Fibroblast of the aortic adventitia (primary cell): Measurements from ENCODE around the gene STUB1. TPM values are rescaled to one million over a fixed set of nuclear protein-coding genes. Genes with fewer than 3 reads are reported as not detected.
A peak's percentile ranks its signal among the peaks of the same experiment; 100 is the strongest.

Experiments
- DNase-seq: peaks from one replicate; pipeline ENCODE4 v3.0.0-alpha.2; 2010; ENCODE audit warnings: low read depth
- H3K4me3 ChIP-seq: 2 replicates; pipeline ENCODE4 v1.5.1; 2011; ENCODE audit warnings: low read depth, mild to moderate bottlenecking, control low read depth, low read length, moderate library complexity
- total RNA-seq: library from RNA; depleted of rRNA; stranded (reverse); fragments of >200 nt; gene quantifications from 2 replicates; pipeline ENCODE4 v1.2.3, GENCODE V29; 2012; ENCODE audit warnings: low replicate concordance
- TF ChIP-seq, protein P1 (sequence below): IDR thresholded peaks from 2 replicates; pipeline ENCODE4 v1.5.1; 2011; ENCODE audit warnings: mild to moderate bottlenecking, low read length, control low read depth, inconsistent platforms; ENCODE audit not compliant: insufficient read depth

Gene STUB1
- total RNA-seq, 1 donor = 88.9 TPM

DNA sequence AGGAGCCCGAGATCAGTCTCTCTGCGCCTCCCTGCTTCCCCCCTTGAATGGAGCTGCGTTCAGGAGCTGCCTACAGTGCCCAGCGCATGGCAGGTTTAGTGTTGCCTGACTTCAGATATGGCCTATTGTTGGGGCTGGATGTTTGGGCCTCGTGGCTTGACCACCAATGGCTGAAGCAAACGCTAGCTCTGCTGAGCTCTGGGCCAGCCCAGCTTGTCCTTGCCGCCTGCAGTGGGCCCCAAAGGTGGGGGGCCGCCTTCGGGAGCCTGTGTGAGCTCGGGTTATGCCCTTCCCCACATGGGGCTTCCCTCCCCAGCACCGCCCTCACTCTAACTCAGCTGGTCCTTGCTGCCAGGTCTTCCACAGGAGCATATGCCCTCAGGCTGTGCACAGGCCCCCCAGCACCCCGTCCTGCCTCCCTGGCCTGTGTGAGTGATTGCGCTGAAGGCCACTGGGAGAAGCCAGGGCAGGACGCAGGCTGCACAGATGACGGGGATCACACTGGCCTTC, 42.1 kb upstream of the STUB1 start:
- no peak for DNase-seq
- TF ChIP-seq, protein P1, sequence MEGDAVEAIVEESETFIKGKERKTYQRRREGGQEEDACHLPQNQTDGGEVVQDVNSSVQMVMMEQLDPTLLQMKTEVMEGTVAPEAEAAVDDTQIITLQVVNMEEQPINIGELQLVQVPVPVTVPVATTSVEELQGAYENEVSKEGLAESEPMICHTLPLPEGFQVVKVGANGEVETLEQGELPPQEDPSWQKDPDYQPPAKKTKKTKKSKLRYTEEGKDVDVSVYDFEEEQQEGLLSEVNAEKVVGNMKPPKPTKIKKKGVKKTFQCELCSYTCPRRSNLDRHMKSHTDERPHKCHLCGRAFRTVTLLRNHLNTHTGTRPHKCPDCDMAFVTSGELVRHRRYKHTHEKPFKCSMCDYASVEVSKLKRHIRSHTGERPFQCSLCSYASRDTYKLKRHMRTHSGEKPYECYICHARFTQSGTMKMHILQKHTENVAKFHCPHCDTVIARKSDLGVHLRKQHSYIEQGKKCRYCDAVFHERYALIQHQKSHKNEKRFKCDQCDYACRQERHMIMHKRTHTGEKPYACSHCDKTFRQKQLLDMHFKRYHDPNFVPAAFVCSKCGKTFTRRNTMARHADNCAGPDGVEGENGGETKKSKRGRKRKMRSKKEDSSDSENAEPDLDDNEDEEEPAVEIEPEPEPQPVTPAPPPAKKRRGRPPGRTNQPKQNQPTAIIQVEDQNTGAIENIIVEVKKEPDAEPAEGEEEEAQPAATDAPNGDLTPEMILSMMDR = no peak
- no peak overlapping the region for H3K4me3 ChIP-seq

DNA sequence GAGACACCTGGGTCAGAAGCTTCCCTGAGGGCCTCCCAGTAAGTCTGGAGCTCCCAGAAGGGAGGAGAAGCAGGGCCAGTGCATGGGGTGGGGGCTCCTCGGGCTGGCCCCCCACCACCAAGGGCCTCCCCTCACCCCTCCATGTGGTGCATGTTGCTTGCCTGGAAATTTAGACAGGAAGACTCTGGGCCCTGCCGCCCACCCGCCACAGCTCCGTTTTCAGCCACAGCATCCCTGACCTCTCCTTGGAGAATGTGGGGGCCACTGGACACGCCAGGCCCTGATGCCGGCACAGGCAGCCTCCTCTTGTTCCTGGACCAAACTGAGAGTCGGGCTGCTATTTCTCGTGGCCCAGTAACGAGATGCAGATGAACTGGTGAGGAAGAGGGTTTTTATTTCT, 41.4 kb upstream of the STUB1 start:
- no peak for DNase-seq
- TF ChIP-seq, protein P1 = no peak
- H3K4me3 ChIP-seq = no peak overlapping the region

DNA sequence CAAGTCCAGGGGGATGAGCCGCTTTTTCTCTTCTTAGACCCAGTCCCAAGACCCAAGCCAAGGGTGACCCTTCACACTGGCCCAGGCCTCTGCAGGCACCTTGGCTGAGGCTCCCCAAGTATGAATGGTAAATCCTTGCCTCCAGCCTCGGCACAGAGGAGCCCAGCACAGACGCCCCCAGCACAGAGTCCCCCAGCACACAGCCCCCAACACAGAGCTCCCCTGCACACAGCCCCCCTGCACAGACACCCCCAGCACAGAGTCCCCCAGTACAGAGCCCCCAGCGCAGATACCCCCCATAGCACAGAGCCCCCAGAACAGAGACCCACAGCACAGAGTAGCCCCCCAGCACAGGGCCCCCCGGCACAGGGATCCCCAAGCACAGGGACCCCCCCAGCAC, 39.6 kb upstream of the STUB1 start:
- peak overlapping the region; percentile 85 for H3K4me3 ChIP-seq
- TF ChIP-seq, protein P1 = no peak
- DNase-seq = no peak

- H3K4me3 ChIP-seq = peak within 1 kb of the TSS; percentile 85
- TF ChIP-seq, protein P1 = no peak
- peak; percentile 66 for DNase-seq
Measured at GRCh38 chr16:641326-642188, 38.7 kb upstream of the STUB1 start, which contains the start of gene MCRIP2. TSS of gene MCRIP2 (plus strand) at chr16:641828. CDS start at chr16:641992, 164 bp downstream.

DNA sequence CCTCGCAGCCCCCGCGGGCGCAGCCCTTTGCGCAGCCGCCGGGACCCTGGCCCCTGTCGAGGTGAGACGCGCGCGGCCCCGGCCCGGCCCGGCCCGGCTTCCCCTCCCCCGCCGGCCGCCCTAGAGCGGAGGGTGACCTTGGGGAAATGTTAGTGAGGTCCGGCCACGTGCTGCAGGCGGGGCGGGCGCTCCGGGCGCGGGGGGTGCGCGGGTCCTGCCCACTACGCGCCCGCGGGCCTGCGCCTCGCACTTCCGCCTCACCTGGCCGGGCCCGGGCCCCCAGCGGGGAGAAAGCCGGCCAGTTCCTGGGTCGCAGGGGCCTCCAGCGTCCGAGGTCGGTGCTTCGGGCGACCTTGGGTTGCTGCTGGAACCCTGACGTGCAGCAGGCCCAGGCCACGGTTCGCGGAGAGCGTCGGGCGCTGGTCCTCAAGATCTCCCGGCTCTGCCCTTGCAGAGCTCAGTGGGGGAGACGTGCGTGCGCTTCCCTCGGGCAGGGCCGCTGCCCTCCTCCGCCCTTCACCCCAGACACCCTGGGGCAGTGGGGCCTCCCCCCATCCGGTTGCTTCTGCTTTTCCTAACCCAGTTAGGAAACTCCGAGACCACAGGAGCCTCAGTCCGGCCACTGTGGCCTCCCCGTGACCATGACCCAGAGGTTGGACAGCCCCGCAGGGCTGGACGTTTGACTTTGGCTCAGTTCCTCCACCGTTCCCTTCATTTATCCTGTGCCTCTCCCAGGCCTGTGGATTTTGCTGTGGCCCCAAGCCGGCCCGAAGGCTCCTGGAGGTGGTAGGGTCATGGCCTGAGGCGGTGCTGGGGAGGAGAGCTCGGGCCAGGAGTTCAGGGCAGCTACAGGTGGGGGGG, 37.8 kb upstream of the STUB1 start:
- DNase-seq = no peak
- TF ChIP-seq, protein P1 = no peak
- H3K4me3 ChIP-seq = peak overlapping the region; percentile 85

GRCh38 chr16:643050-643368, 37.2 kb upstream of the STUB1 start:
- TF ChIP-seq, protein P1 = no peak
- H3K4me3 ChIP-seq = peak overlapping the region; percentile 85

More at GRCh38 chr16:643050-643368, 37.2 kb upstream of the STUB1 start:
- no peak for DNase-seq
